K562 treated with DMSO at 1 percent for 4 hours (cell line): ENCODE measurements around the gene SLC6A14. TPM values are rescaled to one million over a fixed set of nuclear protein-coding genes. Genes with fewer than 3 reads are reported as not detected.

Experiments
- total RNA-seq: library from RNA; unstranded; fragments of 300-600 nt; gene quantifications from 2 replicates; pipeline ENCODE4 v1.2.3, GENCODE V29; 2022; ENCODE audit not compliant: insufficient read depth

Gene SLC6A14
- not detected in 2 replicates for total RNA-seq

GRCh38 chrX:116436358-116436816 lies at the start of gene SLC6A14:
SLC6A14 (plus strand) TSS chrX:116436606; CDS start chrX:116436710, 104 bp downstream.

GRCh38 chrX:116462822-116463221 lies 26.4 kb downstream of the SLC6A14 start, which contains the start of gene CT83:
CT83 (minus strand) TSS chrX:116462976; CDS start chrX:116462856, 120 bp downstream.

Other genes with a start within 250 kb of the SLC6A14 start
- gene CT83, start 26.4 kb downstream of the SLC6A14 start, total RNA-seq, result not detected in 2 replicates